ENCODE results near the gene PON3.

PON3 gene

GRCh38 chr7:95335093-95335492 lies 61.1 kb downstream of the PON3 start:
- DNase-seq, result no peak

- no peak for DNase-seq
Observed at GRCh38 chr7:95334447-95334846, 61.7 kb downstream of the PON3 start.

- DNase-seq, result no peak
Observed at GRCh38 chr7:95330961-95331337, 65.2 kb downstream of the PON3 start.

- DNase-seq, result no peak
Observed at GRCh38 chr7:95330204-95330960, 65.8 kb downstream of the PON3 start.

- DNase-seq, result no peak
Observed at GRCh38 chr7:95327356-95327755, 68.8 kb downstream of the PON3 start.

GRCh38 chr7:95324431-95324830 lies 71.7 kb downstream of the PON3 start, which contains the start of gene PON1:
Gene PON1, minus strand, starts transcription at chr7:95324532. Its CDS starts 57 bp downstream, at chr7:95324475.
- DNase-seq, result no peak

GRCh38 chr7:95323410-95324129 lies 72.6 kb downstream of the PON3 start:
- DNase-seq, result no peak

- DNase-seq, result no peak
Observed at GRCh38 chr7:95322854-95323253, 73.3 kb downstream of the PON3 start.

DNA sequence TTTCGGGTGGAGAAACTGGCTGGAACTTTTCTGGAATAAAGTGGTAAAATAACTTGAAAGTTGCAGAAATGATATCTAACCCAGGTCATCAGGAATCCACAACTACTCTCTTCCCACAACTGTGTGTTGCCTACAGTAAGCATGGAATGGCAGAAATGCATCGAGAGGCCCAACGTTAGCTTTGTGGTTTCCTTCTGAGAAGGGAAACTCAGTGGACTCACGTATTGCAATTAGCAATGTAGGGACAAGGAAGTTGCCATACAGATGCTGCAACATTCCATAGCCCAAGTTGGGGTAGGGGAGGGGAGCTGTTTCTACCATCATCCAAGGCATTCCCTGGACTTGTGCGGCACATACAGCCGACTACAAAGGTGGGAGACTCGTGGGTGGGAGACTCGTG lies 73.8 kb downstream of the PON3 start:
- DNase-seq, result no peak

DNA sequence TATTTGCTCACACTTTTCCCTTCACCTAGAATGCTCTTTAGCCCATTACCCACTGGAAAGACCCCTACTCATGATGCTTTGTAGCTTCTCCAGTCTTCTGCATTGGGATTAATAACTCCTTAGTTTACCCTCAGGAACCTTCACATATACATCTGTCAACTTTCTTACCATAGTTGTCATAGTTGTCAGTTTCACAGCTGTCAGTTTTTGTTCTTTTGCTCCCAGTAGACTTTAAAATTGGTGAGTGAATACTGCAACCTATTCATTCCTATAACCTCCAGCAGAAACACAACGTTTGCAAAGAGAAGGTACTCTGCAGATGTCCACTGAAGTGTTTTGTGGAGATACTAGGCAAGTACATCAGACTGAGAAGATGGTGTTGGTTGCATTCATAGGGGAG lies 74.5 kb downstream of the PON3 start:
- no peak for DNase-seq

DNA sequence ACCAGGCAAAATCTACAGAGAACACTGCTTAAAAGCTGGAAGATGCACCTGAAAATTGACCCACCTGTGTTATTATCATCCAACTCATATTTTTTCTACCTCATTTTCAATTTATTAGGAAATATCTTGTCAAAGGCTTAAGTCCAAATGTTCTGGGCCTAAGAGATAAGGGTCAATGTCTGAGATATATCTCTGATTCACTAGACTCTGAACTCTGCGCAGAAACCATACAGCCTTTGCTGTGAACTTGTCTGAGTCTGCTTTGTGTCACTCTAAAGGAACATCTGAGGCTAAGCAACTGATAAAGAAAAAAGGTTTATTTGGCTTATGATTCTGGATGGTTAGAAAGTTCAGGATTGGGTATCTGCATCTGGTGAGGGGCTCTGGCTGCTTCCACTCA lies 75.5 kb downstream of the PON3 start:
- DNase-seq, result no peak

DNA sequence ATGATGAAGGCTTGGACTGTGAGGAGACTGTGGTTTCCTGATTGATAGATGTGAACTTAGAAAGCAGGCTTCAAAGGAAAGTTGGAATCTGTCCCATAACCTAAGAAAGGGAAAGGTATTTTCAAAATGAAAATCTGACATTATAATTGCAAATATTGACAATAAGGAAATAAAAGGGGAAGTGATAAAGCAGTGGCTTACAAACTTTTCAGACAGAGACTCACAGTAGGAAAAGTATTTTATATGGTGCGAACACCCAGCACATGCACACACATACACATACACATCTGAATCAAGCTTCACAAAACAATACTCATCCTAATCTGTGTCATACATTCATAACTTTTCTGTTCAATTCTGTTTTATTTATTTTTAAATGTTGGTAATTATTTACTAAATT lies 76.6 kb downstream of the PON3 start:
- no peak for DNase-seq

DNA sequence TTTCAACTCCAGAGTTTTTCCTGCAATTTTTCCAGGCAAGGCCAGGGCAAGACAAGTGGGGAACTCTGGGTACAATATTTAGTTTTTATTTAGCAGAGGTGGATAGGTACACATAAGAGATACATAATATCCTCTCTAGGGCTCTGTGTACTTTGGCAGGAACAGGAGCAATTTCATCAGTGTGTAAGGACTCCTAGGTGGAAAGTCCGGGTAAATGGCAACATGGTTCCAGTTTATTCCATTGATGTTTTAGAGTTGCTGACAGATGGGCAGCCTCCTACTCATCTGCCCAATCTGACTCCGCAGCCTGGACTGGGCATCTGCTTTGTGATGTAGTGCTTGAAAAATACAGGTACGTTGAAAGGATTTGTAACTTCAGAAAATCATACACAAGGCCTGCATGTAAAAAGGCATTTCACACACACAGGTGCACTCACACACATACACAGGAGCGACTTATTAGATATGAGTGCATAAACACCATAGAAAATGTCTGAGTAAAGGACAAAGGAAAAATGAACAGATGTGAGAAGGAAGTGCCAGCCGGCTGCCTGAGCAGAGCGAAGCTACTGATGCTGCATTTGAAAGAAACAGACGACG lies 77.6 kb downstream of the PON3 start:
- no peak for DNase-seq

DNA sequence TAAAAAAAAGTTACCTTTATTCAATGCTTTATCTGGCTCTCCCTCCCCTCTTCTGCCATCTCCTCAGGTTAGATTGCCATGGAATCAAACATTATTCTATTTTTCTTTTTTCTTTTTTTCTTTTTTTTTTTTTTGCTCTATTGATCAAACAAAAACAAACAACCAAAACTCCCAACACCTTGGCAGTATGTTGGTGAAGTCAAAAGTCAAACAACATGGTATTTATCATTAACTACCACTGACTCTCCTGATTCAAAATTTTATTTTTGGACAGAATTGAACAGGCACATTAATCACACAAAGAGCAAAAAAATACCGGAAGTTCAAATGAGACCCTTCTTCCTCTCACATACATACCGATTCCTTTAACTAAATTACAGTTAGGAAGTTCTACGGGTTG lies 78.2 kb downstream of the PON3 start:
- no peak for DNase-seq

GRCh38 chr7:95317546-95317945 lies 78.6 kb downstream of the PON3 start:
- no peak for DNase-seq

GRCh38 chr7:95316588-95316987 lies 79.6 kb downstream of the PON3 start:
- no peak for DNase-seq

GRCh38 chr7:95312561-95312960 lies 83.6 kb downstream of the PON3 start:
- no peak for DNase-seq

GRCh38 chr7:95311389-95311788 lies 84.8 kb downstream of the PON3 start:
- DNase-seq, result no peak

DNA sequence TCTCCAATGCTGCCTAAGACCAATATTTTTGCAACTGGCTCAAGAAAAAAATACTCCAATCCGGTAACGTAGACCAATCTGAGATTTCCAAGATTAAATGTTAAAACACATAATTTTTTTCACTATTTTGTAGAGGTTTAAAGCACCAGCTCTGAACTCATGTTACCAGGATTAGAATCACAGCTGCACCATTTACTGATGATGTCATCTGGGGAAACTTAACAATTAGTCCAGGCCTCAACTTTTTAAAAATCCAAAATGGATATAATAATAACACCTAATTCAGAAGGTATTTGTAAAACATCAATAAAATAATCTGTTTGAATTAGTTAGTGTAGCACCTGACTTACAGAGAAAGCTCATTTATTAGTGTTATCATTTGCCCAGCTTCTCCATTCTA lies 86.2 kb downstream of the PON3 start:
- no peak for DNase-seq
